HG03439 (cell line): Measurements from ENCODE around the gene CCDC73.
"Not testable (repeated sequence)": the region's sequence is repeated elsewhere in the genome, so short reads cannot be mapped to it uniquely, and the experiment has no call there.

Experiments
- ATAC-seq: cut with Tn5 transposase; IDR thresholded peaks from one replicate; pipeline ENCODE4 v1.9.1; 2021; ENCODE audit warnings: mild to moderate bottlenecking, moderate library complexity; ENCODE audit not compliant: unreplicated experiment

CCDC73 gene

GRCh38 chr11:32597921-32598320, 196.5 kb downstream of the CCDC73 start:
- ATAC-seq: no peak

GRCh38 chr11:32596114-32596513, 198.3 kb downstream of the CCDC73 start:
- ATAC-seq: not testable (repeated sequence)

GRCh38 chr11:32594272-32594671, 200.2 kb downstream of the CCDC73 start:
- ATAC-seq: no peak

- no peak for ATAC-seq
Observed at GRCh38 chr11:32586576-32587190, 207.8 kb downstream of the CCDC73 start.

- ATAC-seq: no peak
Observed at GRCh38 chr11:32584921-32585320, 209.5 kb downstream of the CCDC73 start.

GRCh38 chr11:32583459-32584271, 210.8 kb downstream of the CCDC73 start, which contains the start of gene EIF3M:
Gene EIF3M (plus strand): TSS chr11:32583831. CDS start chr11:32583888, 57 bp downstream.
- ATAC-seq: peak; percentile 94

- no peak for ATAC-seq
Observed at GRCh38 chr11:32581556-32581955, 212.9 kb downstream of the CCDC73 start.

- no peak for ATAC-seq
Observed at GRCh38 chr11:32580967-32581366, 213.5 kb downstream of the CCDC73 start.

GRCh38 chr11:32576456-32576855, 218.0 kb downstream of the CCDC73 start:
- ATAC-seq: no peak

- ATAC-seq: no peak
Observed at GRCh38 chr11:32575070-32575469, 219.4 kb downstream of the CCDC73 start.

GRCh38 chr11:32574421-32574820, 220.0 kb downstream of the CCDC73 start:
- no peak for ATAC-seq

- no peak for ATAC-seq
Observed at GRCh38 chr11:32573228-32573627, 221.2 kb downstream of the CCDC73 start.

GRCh38 chr11:32571039-32571438, 223.4 kb downstream of the CCDC73 start:
- ATAC-seq: no peak

- no peak for ATAC-seq
Observed at GRCh38 chr11:32569313-32569881, 225.1 kb downstream of the CCDC73 start.

- ATAC-seq: no peak
Observed at GRCh38 chr11:32567154-32567553, 227.3 kb downstream of the CCDC73 start.

- ATAC-seq: no peak
Observed at GRCh38 chr11:32566517-32566916, 227.9 kb downstream of the CCDC73 start.

GRCh38 chr11:32563600-32563959, 230.9 kb downstream of the CCDC73 start:
- ATAC-seq: no peak

- ATAC-seq: no peak
Observed at GRCh38 chr11:32562839-32563599, 231.4 kb downstream of the CCDC73 start.

GRCh38 chr11:32561835-32562234, 232.6 kb downstream of the CCDC73 start:
- ATAC-seq: no peak

- ATAC-seq: no peak
Observed at GRCh38 chr11:32555895-32556294, 238.6 kb downstream of the CCDC73 start.

GRCh38 chr11:32555091-32555490, 239.4 kb downstream of the CCDC73 start:
- ATAC-seq: no peak
